ENCODE measurements around the gene SGSH.

Gene SGSH

GRCh38 chr17:80212511-80212910 is 7.6 kb downstream of the SGSH start (continued):
- TF ChIP-seq CSDC2 (CRISPR knock-in tag; IDR thresholded peaks at IDR 0.05), result no peak

GRCh38 chr17:80212109-80212508 is 8.0 kb downstream of the SGSH start:
- no peak for ATAC-seq
- TF ChIP-seq TCF4 (CRISPR knock-in tag; IDR thresholded peaks at IDR 0.05; ENCODE audit: borderline replicate concordance) (no peak), ZNF565 (CRISPR knock-in tag; conservative IDR thresholded peaks at IDR 0.05; ENCODE audit: low read depth) (no peak), ARNTL (CRISPR knock-in tag; IDR thresholded peaks at IDR 0.05; ENCODE audit: borderline replicate concordance, low read depth) (no peak)

- no peak for ATAC-seq
- no peak for TF ChIP-seq TOX (CRISPR knock-in tag; IDR thresholded peaks at IDR 0.05; ENCODE audit: borderline replicate concordance)
- TF ChIP-seq BACH2 (CRISPR knock-in tag; IDR thresholded peaks at IDR 0.05; ENCODE audit: borderline replicate concordance), result no peak
- TF ChIP-seq TSHZ2 (CRISPR knock-in tag; IDR thresholded peaks at IDR 0.05), result no peak
- TF ChIP-seq RARB (CRISPR knock-in tag; IDR thresholded peaks at IDR 0.05), result no peak
- no peak for TF ChIP-seq PATZ1 (CRISPR knock-in tag; IDR thresholded peaks at IDR 0.05; ENCODE audit: borderline replicate concordance)
- TF ChIP-seq ISL1 (CRISPR knock-in tag; IDR thresholded peaks at IDR 0.05), result no peak
- no peak for TF ChIP-seq ZFP3 (CRISPR knock-in tag; IDR thresholded peaks at IDR 0.05)
- no peak for TF ChIP-seq ZNF565 (CRISPR knock-in tag; conservative IDR thresholded peaks at IDR 0.05; ENCODE audit: low read depth)
- TF ChIP-seq CSDC2 (CRISPR knock-in tag; IDR thresholded peaks at IDR 0.05), result no peak
- TF ChIP-seq ZNF70 (CRISPR knock-in tag; IDR thresholded peaks at IDR 0.05), result no peak
- no peak for TF ChIP-seq OSR1 (CRISPR knock-in tag; IDR thresholded peaks at IDR 0.05)
- TF ChIP-seq TCF4 (CRISPR knock-in tag; IDR thresholded peaks at IDR 0.05; ENCODE audit: borderline replicate concordance), result no peak
- TF ChIP-seq ESRRG (CRISPR knock-in tag; IDR thresholded peaks at IDR 0.05), result no peak
- TF ChIP-seq PPARA (CRISPR knock-in tag; IDR thresholded peaks at IDR 0.05; ENCODE audit: borderline replicate concordance), result no peak
- no peak for TF ChIP-seq CREB5 (CRISPR knock-in tag; IDR thresholded peaks at IDR 0.05; ENCODE audit: low read depth)
- no peak for TF ChIP-seq SNAI2 (CRISPR knock-in tag; IDR thresholded peaks at IDR 0.05)
Measured at GRCh38 chr17:80210348-80211108, 9.6 kb downstream of the SGSH start.

- ATAC-seq, result no peak
- no peak for TF ChIP-seq ZNF70 (CRISPR knock-in tag; IDR thresholded peaks at IDR 0.05)
- TF ChIP-seq OSR1 (CRISPR knock-in tag; IDR thresholded peaks at IDR 0.05), result no peak
- no peak for TF ChIP-seq CSDC2 (CRISPR knock-in tag; IDR thresholded peaks at IDR 0.05)
- TF ChIP-seq PATZ1 (CRISPR knock-in tag; IDR thresholded peaks at IDR 0.05; ENCODE audit: borderline replicate concordance), result no peak
- no peak for TF ChIP-seq BACH2 (CRISPR knock-in tag; IDR thresholded peaks at IDR 0.05; ENCODE audit: borderline replicate concordance)
- TF ChIP-seq POU6F1 (CRISPR knock-in tag; IDR thresholded peaks at IDR 0.05; ENCODE audit: borderline replicate concordance, low read depth), result no peak
- TF ChIP-seq CREB5 (CRISPR knock-in tag; IDR thresholded peaks at IDR 0.05; ENCODE audit: low read depth), result no peak
- TF ChIP-seq ZFP3 (CRISPR knock-in tag; IDR thresholded peaks at IDR 0.05), result no peak
Measured at GRCh38 chr17:80209765-80210164, 10.4 kb downstream of the SGSH start.

Data from SK-N-SH treated with all-trans-retinoic acid at 6 μM for 48 hours (cell line).